HG03354 (cell line): Measurements from ENCODE around the gene SMARCA4.

Source experiments
- ATAC-seq: cut with Tn5 transposase; IDR thresholded peaks from one replicate; pipeline ENCODE4 v1.9.1; 2021; ENCODE audit warnings: mild to moderate bottlenecking; ENCODE audit not compliant: unreplicated experiment, poor library complexity, severe bottlenecking

SMARCA4 gene

DNA sequence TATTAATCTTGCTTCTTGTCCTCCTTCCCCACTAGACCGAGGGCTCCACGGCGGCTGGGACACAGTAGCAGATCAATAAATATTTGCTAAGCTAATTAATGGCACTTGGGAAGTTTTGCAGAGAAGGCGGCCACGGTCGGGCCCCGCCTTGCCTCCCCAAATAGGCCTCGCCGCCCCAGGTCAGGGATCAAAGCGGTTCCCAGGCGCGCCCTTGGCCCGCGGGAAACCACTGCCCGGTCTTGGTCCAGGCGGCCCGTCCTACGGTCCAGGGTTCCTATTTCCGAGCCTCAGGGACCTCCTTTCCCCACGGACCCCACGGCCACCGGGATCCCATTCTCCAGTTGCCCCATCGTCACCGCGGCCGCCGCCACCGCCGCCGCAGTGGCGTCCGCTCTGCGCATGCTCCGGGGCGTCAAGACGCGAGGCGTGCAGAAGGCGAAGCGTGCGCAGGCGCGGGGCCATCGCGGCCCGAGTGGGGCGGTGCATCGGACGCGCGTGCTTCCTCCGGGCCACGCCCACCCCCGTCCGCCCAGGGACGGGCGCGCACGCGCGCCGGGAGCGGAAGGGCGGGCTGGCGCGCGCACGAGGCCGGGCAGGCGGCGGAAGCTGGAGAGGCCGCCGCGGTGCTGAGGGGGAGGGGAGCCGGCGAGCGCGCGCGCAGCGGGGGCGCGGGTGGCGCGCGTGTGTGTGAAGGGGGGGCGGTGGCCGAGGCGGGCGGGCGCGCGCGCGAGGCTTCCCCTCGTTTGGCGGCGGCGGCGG, at the start of gene SMARCA4:
TSS of gene SMARCA4 (plus strand) at position 717 of the 759 bp plus-strand sequence. CDS start 23,122 bp downstream, outside the sequence.
- ATAC-seq: peak; percentile 79

DNA sequence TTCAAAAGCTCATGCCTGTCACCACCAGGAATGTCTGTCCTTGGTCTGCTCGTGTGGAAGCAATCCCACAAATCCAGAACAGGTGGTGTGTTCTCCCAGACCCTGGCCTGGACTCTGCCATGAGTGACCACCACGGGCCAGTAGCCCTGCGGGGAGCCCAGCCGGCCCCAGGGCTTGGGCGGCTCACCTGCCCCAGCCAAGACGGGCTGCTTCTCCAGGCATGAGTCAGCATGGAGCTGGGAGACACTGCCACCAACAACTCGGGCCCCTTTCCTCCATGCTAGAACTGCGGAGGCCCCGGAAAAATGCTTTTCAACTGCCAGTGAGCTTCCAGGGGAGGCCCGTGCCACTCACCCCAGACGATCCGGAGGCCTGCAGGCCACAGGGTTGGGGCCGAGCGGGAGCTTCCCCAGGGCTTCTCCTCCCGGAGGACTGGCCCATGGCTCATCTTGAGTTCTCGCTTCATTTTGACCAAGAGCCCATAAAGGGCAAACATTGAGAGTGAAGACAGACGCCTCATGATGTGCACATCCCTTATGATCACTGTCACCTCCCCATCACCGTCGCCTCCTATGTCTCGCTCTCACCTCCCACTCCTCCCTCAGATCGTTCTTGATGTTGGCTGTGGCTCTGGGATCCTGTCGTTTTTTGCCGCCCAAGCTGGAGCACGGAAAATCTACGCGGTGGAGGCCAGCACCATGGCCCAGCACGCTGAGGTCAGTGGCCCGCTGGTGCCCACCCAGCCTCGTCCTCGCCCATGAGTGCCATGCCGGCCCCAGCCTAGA, 49.1 kb upstream of the SMARCA4 start:
- no peak for ATAC-seq

- ATAC-seq: no peak
Observed at GRCh38 chr19:10912619-10913018, 48.2 kb upstream of the SMARCA4 start.

DNA sequence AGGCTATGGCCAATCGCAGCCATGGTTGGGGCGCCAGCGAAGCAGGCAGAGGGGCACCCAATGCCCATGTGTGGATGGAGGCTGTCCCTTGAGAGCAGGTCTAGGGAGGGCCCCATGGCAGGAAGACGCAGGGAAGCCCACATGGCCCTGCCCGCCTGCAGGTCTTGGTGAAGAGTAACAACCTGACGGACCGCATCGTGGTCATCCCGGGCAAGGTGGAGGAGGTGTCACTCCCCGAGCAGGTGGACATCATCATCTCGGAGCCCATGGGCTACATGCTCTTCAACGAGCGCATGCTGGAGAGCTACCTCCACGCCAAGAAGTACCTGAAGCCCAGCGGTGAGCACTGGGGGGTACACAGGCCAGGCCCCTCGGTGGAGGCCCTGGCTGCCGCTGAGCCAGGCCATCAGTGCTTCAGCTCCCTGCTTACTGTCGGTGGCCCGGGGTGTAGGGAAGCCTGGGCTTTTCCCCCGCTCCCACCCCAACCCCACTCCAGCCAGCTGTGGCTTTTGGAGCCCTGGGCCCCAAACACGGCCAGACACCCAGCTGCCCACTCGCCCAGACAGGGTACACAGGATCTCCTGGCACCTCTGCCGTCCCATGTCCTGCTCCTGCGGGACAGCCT, 47.0 kb upstream of the SMARCA4 start:
- ATAC-seq: no peak

GRCh38 chr19:10915130-10916091, 45.4 kb upstream of the SMARCA4 start:
- ATAC-seq: no peak

GRCh38 chr19:10916602-10917001, 44.2 kb upstream of the SMARCA4 start:
- ATAC-seq: no peak

- no peak for ATAC-seq
Observed at GRCh38 chr19:10918359-10918758, 42.5 kb upstream of the SMARCA4 start.

GRCh38 chr19:10919352-10920287, 41.2 kb upstream of the SMARCA4 start:
- ATAC-seq: no peak

- ATAC-seq: no peak
Observed at GRCh38 chr19:10920288-10920655, 40.6 kb upstream of the SMARCA4 start.

DNA sequence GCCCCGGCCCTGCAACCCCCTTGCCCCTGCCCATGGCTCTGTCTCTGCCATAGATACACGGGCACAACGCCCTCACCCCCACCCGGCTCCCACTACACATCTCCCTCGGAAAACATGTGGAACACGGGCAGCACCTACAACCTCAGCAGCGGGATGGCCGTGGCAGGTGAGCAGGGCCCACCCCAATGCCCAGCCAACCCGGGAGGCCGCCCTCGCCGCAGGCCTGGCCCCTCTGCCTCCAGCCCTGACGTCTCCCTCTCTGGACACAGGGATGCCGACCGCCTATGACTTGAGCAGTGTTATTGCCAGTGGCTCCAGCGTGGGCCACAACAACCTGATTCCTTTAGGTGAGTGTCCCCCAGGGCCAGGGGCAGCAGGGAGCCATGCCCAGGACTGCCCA, 40.0 kb upstream of the SMARCA4 start:
- no peak for ATAC-seq

- no peak for ATAC-seq
Observed at GRCh38 chr19:10921199-10921909, 39.5 kb upstream of the SMARCA4 start.

DNA sequence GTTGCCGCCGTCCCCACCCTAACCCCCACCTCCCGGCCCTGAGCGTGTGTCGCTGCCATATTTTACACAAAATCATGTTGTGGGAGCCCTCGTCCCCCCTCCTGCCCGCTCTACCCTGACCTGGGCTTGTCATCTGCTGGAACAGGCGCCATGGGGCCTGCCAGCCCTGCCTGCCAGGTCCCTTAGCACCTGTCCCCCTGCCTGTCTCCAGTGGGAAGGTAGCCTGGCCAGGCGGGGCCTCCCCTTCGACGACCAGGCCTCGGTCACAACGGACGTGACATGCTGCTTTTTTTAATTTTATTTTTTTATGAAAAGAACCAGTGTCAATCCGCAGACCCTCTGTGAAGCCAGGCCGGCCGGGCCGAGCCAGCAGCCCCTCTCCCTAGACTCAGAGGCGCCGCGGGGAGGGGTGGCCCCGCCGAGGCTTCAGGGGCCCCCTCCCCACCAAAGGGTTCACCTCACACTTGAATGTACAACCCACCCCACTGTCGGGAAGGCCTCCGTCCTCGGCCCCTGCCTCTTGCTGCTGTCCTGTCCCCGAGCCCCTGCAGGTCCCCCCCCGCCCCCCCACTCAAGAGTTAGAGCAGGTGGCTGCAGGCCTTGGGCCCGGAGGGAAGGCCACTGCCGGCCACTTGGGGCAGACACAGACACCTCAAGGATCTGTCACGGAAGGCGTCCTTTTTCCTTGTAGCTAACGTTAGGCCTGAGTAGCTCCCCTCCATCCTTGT, 38.8 kb upstream of the SMARCA4 start:
- ATAC-seq: no peak

GRCh38 chr19:10922638-10923014, 38.2 kb upstream of the SMARCA4 start:
- no peak for ATAC-seq

- no peak for ATAC-seq
Observed at GRCh38 chr19:10923260-10924112, 37.3 kb upstream of the SMARCA4 start.

DNA sequence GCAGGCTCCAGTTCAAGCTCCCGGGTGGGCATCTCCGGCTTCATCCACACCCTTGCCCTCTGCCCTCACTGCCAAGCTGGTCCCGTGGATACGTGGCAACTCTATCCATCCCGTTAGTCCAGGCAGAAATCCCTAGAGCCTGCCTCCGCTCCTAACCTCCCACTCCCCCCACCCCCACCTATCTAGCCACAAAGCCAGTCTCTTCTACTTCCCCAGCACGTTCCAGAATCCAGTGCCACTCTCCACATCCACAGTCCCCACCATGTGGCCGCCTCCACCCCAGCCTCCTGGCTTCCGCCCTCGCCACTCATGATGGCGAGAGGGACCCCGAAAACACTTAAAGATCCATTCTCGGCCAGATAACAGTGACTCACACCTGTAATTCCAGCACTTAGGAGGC, 36.2 kb upstream of the SMARCA4 start:
- no peak for ATAC-seq

DNA sequence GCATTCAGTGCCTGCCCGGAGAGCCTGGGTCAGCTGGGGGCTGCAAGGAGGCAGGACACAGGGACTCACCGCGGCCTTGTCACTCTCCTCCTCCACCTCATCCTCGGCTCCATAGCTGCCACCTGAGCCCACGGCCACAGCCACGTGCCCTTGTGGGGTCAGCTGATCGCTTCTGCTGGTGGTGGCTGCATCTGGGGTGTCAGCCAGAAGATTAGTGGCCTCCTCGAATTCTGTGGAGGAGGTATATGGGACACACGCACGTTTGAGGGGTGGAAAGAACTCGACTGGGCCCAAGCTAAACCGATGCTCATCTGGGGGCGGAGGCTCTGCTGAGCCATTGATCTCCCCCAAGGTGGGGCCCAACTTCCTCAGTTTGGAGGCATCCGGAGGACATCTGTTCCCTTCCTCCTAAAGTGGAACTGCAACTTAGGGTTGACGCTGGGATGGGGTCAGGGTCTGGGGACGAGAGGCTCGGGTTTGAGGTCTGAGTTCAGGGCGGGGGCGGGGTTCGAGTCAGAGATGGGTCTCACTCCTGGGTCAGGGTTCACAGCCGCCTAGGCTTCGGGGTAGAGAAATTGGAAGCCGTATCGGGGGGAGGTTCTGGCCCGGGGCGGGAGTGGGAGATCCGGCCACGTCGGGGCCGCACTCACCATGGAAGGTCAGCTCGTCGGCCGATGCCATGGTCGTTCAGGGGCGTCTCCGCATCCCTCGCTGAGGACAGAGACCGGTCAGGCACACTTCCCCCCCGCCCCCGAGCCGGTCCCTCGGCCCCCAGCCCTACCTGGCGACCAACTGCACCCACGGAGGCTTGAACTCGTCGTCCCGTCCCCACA, 32.9 kb upstream of the SMARCA4 start:
- ATAC-seq: no peak
